Peyer's patch (tissue), 4 donors: ENCODE results near the gene TM4SF5. TPM values are rescaled to one million over a fixed set of nuclear protein-coding genes. Genes with fewer than 3 reads are reported as not detected.

ENCODE experiments used
- DNase-seq, 3 donors: peaks; one replicate each; pipeline ENCODE4 v3.0.0-alpha.2; 2017 to 2019
- H3K27ac ChIP-seq, 4 donors: fragments of 200-600 bp; sonication (generic); one replicate each; pipeline ENCODE4 v1.5.1; 2016 to 2019
- H3K27me3 ChIP-seq, 2 donors: fragments of 200-600 bp; sonication (generic); one replicate each; pipeline ENCODE4 v1.5.1; 2019
- H3K36me3 ChIP-seq, 3 donors: fragments of 200-600 bp; sonication (generic); one replicate each; pipeline ENCODE4 v1.5.1; 2016 to 2019
- H3K4me1 ChIP-seq, 4 donors: fragments of 200-600 bp; sonication (generic); one replicate each; pipeline ENCODE4 v1.5.1; 2016 to 2019
- H3K4me3 ChIP-seq, 4 donors: fragments of 200-600 bp; sonication (generic); 1 replicate in 3 of 4; 2 replicates in 1 of 4; pipeline ENCODE4 v1.5.1; 2016 to 2019; ENCODE audit warnings: mild to moderate bottlenecking in 1 of 4
- H3K9me3 ChIP-seq, 4 donors: fragments of 200-600 bp; sonication (generic); one replicate each; pipeline ENCODE4 v1.5.1; 2016 to 2019; ENCODE audit warnings: mild to moderate bottlenecking in 1 of 4
- POLR2A ChIP-seq, 2 donors: fragments of 450-650 bp; IDR thresholded peaks; one replicate each; pipeline ENCODE4 v1.5.1; 2017; ENCODE audit warnings: antibody characterized with exemption in 2 of 2, mild to moderate bottlenecking in 2 of 2, moderate library complexity in 2 of 2
- total RNA-seq, 4 donors: library from RNA; depleted of rRNA; stranded (reverse); fragments of >200 nt; gene quantifications; one replicate each; pipeline ENCODE4 v1.1.0, GENCODE V29; 2016
- TF ChIP-seq, protein P1 (sequence below), 6 experiments: fragments of 450-650 bp in 4 of 6; fragments of 200-600 bp in 2 of 6; sonication (generic) in 1 of 6; IDR thresholded peaks; one replicate each; pipeline ENCODE4 v1.5.1; 2017 to 2019; ENCODE audit warnings: antibody characterized with exemption in 6 of 6, mild to moderate bottlenecking in 3 of 6, moderate library complexity in 1 of 6

The TM4SF5 gene
- total RNA-seq, 4 donors from 2014 or later = 75.3 to 171 (median 163) TPM; not detected in 1

DNA sequence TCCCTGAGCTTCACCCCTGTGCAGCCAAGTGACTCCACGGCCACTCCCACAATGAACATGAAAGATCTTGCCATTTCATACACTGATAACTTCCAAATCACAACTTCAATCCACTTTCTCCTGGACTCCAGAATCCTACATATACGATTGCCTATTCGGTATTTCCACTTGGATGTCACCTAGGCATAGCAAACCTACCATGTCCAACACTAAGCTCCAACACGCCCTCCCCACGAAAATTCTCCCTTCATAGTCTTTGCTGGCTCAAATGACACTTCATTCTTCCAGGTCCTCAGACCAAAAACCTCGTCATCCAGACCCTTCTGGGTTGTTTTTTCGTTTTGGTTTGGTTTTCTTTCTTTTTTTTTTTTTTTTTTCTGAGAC lies 19.0 kb downstream of the TM4SF5 start:
- Histone ChIP-seq H3K27ac (peak overlapping the region; percentile 88 to 98 (median 92)), H3K27me3 (no peaks in the 10 kb centered on the region), H3K4me1 (peaks cover 0 to 33% (median 7%) of the 10 kb centered on the region in 4 donors), H3K4me3 (peak overlapping the region; percentile 66 to 78 (median 72)), H3K9me3 (no peaks in the 10 kb centered on the region), H3K36me3 (no peaks in the 10 kb centered on the region)
- no peak for DNase-seq
- TF ChIP-seq POLR2A (IDR thresholded peaks at IDR 0.05) = no peak

DNA sequence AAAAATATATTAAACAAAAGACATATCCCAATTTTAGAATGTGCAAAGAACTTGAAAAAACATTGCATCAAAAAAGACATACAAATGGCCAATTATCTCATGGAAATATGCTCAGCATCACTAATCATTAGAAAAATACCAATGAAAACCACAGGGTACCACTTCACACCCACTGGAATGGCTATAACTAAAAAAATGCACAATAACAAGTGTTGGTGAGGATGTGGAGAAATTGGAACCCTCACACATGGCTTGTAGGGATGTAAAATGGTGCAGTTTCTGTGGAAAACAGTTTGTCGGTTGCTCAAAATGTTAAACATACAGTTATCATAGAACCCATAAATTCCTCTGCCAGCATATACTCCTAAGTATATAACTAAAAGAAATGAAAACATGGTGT lies 23.5 kb downstream of the TM4SF5 start:
- Histone ChIP-seq H3K27ac (peak overlapping the region in 1 of 4 donors; percentile 73), H3K27me3 (no peaks in the 10 kb centered on the region), H3K36me3 (peaks cover 0 to 17% (median 0%) of the 10 kb centered on the region in 3 donors), H3K4me3 (peak overlapping the region in 2 of 4 donors; percentile 71 to 94), H3K4me1 (peaks cover 0 to 11% (median 3%) of the 10 kb centered on the region in 4 donors), H3K9me3 (no peaks in the 10 kb centered on the region)
- no peak for DNase-seq
- TF ChIP-seq POLR2A (IDR thresholded peaks at IDR 0.05) = no peak
- TF ChIP-seq, protein P1, sequence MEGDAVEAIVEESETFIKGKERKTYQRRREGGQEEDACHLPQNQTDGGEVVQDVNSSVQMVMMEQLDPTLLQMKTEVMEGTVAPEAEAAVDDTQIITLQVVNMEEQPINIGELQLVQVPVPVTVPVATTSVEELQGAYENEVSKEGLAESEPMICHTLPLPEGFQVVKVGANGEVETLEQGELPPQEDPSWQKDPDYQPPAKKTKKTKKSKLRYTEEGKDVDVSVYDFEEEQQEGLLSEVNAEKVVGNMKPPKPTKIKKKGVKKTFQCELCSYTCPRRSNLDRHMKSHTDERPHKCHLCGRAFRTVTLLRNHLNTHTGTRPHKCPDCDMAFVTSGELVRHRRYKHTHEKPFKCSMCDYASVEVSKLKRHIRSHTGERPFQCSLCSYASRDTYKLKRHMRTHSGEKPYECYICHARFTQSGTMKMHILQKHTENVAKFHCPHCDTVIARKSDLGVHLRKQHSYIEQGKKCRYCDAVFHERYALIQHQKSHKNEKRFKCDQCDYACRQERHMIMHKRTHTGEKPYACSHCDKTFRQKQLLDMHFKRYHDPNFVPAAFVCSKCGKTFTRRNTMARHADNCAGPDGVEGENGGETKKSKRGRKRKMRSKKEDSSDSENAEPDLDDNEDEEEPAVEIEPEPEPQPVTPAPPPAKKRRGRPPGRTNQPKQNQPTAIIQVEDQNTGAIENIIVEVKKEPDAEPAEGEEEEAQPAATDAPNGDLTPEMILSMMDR (IDR thresholded peaks at IDR 0.05) = no peak

DNA sequence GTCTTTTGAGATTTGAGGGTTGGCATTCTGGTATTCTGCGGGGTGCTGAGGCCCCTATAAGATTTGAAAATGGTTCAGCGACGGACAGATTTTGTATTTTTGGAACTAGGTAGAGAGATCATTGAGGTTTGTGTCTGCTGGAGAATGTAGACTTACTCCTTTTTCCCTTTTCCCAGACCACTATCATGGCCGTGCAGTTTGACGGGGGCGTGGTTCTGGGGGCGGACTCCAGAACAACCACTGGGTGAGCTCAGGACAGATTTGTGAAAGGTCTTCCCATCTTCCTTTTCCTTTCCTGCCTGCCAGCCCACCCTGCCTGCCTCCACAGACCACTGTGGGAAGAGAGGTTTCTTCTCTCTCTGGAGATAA lies 24.9 kb downstream of the TM4SF5 start:
- Histone ChIP-seq H3K27me3 (no peaks in the 10 kb centered on the region), H3K36me3 (peaks cover 0 to 17% (median 0%) of the 10 kb centered on the region in 3 donors), H3K9me3 (no peaks in the 10 kb centered on the region), H3K27ac (peak overlapping the region; percentile 67 to 80 (median 73)), H3K4me3 (peak overlapping the region; percentile 71 to 94 (median 78)), H3K4me1 (peaks cover 0 to 11% (median 3%) of the 10 kb centered on the region in 4 donors)
- no peak for DNase-seq
- TF ChIP-seq POLR2A (IDR thresholded peaks at IDR 0.05) = no peak
- TF ChIP-seq, protein P1 (IDR thresholded peaks at IDR 0.05) = no peak

- no peak overlapping the region for H3K4me3 ChIP-seq
- no peaks in the 10 kb centered on the region for H3K27me3 ChIP-seq
- DNase-seq = no peak
- TF ChIP-seq, protein P1 (IDR thresholded peaks at IDR 0.05) = no peak
- TF ChIP-seq POLR2A (IDR thresholded peaks at IDR 0.05) = no peak
- H3K9me3 ChIP-seq = no peaks in the 10 kb centered on the region
- peaks cover 0 to 11% (median 3%) of the 10 kb centered on the region in 4 donors for H3K4me1 ChIP-seq
- H3K27ac ChIP-seq = no peak overlapping the region
- peaks cover 0 to 17% (median 0%) of the 10 kb centered on the region in 3 donors for H3K36me3 ChIP-seq
These were observed 28.9 kb downstream of the TM4SF5 start for GRCh38 chr17:4800462-4801196.

DNA sequence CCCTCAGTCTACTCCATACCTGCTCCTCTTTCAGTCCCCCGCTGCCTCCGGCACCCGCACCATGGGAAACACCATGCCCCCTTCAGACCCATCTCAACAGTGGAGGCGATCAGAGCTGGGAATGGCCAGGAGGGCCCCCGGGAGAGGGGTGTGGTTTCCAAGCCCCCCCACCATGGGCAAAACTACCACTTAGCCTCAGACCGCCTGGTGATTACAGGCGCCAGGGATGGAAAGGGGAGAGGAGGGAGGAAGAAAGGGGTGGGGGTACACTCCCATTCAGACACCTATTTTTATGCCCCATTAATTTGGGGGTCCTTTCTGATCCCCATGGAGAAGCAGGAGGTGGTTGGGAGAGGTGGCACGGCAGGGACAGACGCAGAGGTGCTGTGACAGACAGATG lies 30.5 kb downstream of the TM4SF5 start, which contains the start of gene C17orf114:
C17orf114 (minus strand) TSS at position 101 of the 400 bp plus-strand sequence.
- Histone ChIP-seq H3K4me1 (peaks cover 0 to 7% (median under 1%) of the 10 kb centered on the region in 4 donors), H3K27me3 (no peaks in the 10 kb centered on the region), H3K27ac (no peak within 1 kb of the TSS), H3K36me3 (peaks cover 0 to 17% (median 0%) of the 10 kb centered on the region in 3 donors), H3K9me3 (no peaks in the 10 kb centered on the region), H3K4me3 (no peak within 1 kb of the TSS)
- no peak for TF ChIP-seq POLR2A (IDR thresholded peaks at IDR 0.05)
- TF ChIP-seq, protein P1 (IDR thresholded peaks at IDR 0.05) = no peak
- no peak for DNase-seq

DNA sequence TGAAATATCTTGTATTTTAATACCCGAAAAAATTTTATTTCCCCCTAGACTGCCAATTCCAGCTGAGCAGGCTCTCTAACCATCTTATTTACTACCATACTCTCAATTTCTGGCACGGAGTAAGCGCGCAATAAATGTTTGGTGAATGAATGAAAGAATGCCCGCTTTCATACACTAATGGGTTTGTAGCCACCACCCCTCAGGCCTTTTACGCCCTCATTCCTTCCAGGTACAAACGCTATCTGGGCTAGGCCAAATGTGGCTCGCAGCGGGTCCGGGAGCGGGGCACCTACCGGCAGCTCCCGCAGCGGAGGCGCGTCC lies 34.7 kb downstream of the TM4SF5 start:
- TF ChIP-seq, protein P1 (IDR thresholded peaks at IDR 0.05) = no peak
- TF ChIP-seq POLR2A (IDR thresholded peaks at IDR 0.05) = no peak
- DNase-seq = no peak
- Histone ChIP-seq H3K27me3 (no peaks in the 10 kb centered on the region), H3K4me3 (peak overlapping the region; percentile 68 to 95 (median 82)), H3K27ac (peak overlapping the region in 3 of 4 donors; percentile 75 to 86 (median 82)), H3K36me3 (no peaks in the 10 kb centered on the region), H3K9me3 (no peaks in the 10 kb centered on the region), H3K4me1 (peaks cover 0 to 18% (median 4%) of the 10 kb centered on the region in 4 donors)
